ENCODE data around the gene PHETA2.

DNA sequence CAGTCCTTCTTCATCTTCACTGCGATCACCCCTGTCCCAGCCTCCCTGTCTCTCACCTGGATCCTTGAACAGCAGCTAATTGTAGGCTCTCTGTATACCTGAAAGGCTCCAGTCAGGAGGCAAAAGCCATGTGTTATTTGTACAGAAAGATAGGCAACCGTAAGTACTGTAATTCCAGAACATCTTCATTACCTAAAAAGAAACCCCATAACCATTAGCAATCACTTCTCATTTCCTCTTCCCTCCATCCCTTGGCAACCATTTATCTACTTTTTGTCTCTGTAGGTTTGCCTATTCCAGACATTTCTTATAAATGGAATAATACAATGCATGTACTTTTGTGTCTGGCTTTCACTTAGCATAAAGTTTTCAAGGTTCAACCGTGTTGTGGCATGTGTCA lies 21.3 kb upstream of the PHETA2 start:
- no peak for TF ChIP-seq IRF2 (CRISPR knock-in tag; IDR thresholded peaks at IDR 0.05; ENCODE audit: borderline replicate concordance, low read depth)
- TF ChIP-seq, protein P1, sequence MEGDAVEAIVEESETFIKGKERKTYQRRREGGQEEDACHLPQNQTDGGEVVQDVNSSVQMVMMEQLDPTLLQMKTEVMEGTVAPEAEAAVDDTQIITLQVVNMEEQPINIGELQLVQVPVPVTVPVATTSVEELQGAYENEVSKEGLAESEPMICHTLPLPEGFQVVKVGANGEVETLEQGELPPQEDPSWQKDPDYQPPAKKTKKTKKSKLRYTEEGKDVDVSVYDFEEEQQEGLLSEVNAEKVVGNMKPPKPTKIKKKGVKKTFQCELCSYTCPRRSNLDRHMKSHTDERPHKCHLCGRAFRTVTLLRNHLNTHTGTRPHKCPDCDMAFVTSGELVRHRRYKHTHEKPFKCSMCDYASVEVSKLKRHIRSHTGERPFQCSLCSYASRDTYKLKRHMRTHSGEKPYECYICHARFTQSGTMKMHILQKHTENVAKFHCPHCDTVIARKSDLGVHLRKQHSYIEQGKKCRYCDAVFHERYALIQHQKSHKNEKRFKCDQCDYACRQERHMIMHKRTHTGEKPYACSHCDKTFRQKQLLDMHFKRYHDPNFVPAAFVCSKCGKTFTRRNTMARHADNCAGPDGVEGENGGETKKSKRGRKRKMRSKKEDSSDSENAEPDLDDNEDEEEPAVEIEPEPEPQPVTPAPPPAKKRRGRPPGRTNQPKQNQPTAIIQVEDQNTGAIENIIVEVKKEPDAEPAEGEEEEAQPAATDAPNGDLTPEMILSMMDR (IDR thresholded peaks at IDR 0.05) = no peak
- no peak for TF ChIP-seq ZNF263 (CRISPR knock-in tag; IDR thresholded peaks at IDR 0.05; ENCODE audit: low read depth)
- TF ChIP-seq, protein P2, sequence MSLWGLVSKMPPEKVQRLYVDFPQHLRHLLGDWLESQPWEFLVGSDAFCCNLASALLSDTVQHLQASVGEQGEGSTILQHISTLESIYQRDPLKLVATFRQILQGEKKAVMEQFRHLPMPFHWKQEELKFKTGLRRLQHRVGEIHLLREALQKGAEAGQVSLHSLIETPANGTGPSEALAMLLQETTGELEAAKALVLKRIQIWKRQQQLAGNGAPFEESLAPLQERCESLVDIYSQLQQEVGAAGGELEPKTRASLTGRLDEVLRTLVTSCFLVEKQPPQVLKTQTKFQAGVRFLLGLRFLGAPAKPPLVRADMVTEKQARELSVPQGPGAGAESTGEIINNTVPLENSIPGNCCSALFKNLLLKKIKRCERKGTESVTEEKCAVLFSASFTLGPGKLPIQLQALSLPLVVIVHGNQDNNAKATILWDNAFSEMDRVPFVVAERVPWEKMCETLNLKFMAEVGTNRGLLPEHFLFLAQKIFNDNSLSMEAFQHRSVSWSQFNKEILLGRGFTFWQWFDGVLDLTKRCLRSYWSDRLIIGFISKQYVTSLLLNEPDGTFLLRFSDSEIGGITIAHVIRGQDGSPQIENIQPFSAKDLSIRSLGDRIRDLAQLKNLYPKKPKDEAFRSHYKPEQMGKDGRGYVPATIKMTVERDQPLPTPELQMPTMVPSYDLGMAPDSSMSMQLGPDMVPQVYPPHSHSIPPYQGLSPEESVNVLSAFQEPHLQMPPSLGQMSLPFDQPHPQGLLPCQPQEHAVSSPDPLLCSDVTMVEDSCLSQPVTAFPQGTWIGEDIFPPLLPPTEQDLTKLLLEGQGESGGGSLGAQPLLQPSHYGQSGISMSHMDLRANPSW (CRISPR knock-in tag; conservative IDR thresholded peaks at IDR 0.05; ENCODE audit: low read depth) = no peak
- no peak for TF ChIP-seq KAT7 (CRISPR knock-in tag; IDR thresholded peaks at IDR 0.05; ENCODE audit: borderline replicate concordance)
- no peak for TF ChIP-seq JUN (CRISPR knock-in tag; IDR thresholded peaks at IDR 0.05)
- TF ChIP-seq NFE2L1 (CRISPR knock-in tag; IDR thresholded peaks at IDR 0.05) = no peak
- TF ChIP-seq, protein P3, sequence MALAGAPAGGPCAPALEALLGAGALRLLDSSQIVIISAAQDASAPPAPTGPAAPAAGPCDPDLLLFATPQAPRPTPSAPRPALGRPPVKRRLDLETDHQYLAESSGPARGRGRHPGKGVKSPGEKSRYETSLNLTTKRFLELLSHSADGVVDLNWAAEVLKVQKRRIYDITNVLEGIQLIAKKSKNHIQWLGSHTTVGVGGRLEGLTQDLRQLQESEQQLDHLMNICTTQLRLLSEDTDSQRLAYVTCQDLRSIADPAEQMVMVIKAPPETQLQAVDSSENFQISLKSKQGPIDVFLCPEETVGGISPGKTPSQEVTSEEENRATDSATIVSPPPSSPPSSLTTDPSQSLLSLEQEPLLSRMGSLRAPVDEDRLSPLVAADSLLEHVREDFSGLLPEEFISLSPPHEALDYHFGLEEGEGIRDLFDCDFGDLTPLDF (CRISPR knock-in tag; IDR thresholded peaks at IDR 0.05) = no peak
- no peak for TF ChIP-seq TEAD4 (CRISPR knock-in tag; IDR thresholded peaks at IDR 0.05)

Measured in WTC11 (cell line).